Measurements from ENCODE around the gene CD81. TPM values are rescaled to one million over a fixed set of nuclear protein-coding genes. Genes with fewer than 3 reads are reported as not detected.

The CD81 gene
- total RNA-seq, 2 donors from 2014 or later = 306 to 322 TPM

DNA sequence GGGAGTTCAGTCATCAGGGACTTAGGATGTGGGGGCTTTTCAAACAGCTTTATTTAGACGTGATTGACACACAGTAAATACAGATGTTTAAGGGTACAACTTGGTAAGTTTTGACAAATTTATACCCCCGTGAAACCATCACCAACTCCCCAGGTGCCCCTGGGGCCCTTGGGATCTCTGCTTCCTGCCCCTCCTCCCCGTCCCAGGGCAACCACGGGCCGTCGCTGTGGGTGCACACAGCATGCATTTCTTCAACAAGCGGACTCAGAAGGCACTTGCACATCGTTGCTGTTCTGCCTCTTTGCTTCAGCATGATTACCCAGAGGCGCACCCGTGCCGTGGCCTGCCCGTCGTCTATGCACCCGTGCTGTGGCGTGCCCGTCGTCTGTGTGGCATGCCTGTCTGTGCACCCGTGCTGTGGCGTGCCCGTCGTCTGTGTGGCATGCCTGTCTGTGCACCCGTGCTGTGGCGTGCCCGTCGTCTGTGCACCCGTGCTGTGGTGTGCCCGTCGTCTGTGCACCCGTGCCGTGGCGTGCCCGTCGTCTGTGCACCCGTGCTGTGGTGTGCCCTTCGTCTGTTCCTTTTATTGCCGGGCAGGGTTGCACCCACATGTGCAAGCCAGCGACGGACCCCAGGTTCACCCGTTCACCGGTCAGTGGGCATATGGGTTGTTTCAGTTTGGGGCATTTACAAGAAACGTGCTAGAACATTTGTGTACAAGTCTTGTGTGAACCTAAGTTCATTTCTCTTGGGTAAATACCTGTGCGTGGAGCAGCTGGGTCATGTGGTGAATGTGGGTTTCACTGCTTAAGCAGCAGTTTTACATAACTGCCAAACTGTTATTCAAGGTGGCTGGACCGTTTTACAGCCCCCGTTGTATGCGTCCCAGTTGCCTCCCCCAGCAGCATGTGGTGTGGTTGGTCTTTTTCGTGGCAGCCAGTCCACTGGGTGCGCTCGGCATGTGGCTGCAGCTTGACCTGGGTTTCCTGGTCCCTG is 8.3 kb downstream of the CD81 start:
- H3K4me1 Mint-ChIP-seq (ENCODE audit: low read depth in 2 of 2) = peaks cover 42 to 59% of the 10 kb centered on the region in 2 donors
- ATAC-seq (no peak), DNase-seq (ENCODE audit: low spot score) (no peak)
- peak overlapping the region; percentile 21 to 53 for H3K27ac Mint-ChIP-seq
- no peaks in the 10 kb centered on the region for H3K9me3 Mint-ChIP-seq
- H3K36me3 Mint-ChIP-seq = no peaks in the 10 kb centered on the region
- H3K4me3 Mint-ChIP-seq = peak overlapping the region; percentile 80
- no peaks in the 10 kb centered on the region for H3K27me3 Mint-ChIP-seq

DNA sequence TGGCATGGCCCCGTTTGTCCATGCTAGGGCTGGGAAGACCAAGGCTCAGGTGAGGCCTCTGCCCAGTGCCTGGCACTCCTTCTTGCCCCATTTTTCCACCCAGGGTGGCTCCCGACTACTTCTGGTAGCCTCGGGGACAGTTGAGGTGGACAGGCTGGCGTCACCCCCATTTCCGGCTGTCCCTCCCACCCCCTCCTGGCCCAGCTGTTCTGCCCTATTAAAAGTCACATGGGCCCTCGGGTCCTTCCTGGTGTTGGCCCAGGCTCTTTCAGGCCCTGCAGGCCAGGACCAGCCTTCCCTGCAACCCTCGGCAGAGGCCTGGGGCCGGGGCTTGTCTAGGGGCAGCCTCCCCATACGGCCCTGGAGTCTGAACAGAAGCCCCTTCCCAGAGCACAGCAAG is 9.5 kb downstream of the CD81 start:
- Mint-ChIP-seq H3K27me3 (no peaks in the 10 kb centered on the region), H3K27ac (peak overlapping the region in 1 of 2 donors; percentile 39), H3K4me3 (peak overlapping the region; percentile 38), H3K4me1 (ENCODE audit: low read depth in 2 of 2) (peaks cover 32 to 51% of the 10 kb centered on the region in 2 donors), H3K36me3 (no peaks in the 10 kb centered on the region), H3K9me3 (no peaks in the 10 kb centered on the region)
- ATAC-seq (no peak), DNase-seq (ENCODE audit: low spot score) (no peak)

DNA sequence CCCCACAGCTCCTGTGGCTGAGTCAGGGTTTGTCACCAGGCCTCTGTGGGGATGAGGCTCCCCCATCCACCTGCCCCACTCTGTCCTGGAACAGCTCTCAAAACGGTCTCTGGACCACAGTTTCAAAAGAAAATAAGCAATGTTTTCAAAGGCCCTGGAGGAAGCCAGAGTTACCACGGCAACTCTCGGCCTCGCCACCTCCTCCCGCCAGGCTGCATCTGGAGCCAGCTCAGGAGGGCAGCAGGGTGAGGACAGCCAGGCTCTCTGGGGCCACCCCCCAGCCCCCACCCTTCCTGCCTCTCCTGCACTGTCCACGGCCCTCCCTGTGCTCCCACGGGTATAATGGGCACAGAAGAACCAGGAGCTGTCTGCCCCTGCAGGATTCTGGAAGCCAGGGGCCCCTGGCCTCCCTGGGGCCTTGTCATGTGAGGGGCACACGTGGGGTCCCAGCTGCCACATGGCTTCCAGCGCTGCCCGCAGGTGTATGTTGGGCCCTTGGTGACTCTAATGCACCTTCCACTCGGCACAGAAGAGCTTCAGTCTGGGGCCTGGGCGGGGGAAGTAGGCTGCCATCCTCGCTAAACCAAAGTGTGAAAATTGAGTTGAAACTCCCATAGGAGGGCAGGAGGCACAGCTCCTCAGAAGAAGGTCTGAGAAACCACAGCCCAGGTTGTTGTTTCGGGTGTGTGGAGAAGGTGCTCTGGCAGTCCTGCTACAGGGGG is 10.3 kb downstream of the CD81 start:
- Mint-ChIP-seq H3K27me3 (no peaks in the 10 kb centered on the region), H3K36me3 (no peaks in the 10 kb centered on the region), H3K4me1 (ENCODE audit: low read depth in 2 of 2) (peaks cover 32 to 48% of the 10 kb centered on the region in 2 donors), H3K9me3 (no peaks in the 10 kb centered on the region), H3K27ac (peak overlapping the region in 1 of 2 donors; percentile 39), H3K4me3 (peak overlapping the region; percentile 47)
- DNase-seq (ENCODE audit: low spot score) (no peak), ATAC-seq (peak; percentile 68 to 71)

DNA sequence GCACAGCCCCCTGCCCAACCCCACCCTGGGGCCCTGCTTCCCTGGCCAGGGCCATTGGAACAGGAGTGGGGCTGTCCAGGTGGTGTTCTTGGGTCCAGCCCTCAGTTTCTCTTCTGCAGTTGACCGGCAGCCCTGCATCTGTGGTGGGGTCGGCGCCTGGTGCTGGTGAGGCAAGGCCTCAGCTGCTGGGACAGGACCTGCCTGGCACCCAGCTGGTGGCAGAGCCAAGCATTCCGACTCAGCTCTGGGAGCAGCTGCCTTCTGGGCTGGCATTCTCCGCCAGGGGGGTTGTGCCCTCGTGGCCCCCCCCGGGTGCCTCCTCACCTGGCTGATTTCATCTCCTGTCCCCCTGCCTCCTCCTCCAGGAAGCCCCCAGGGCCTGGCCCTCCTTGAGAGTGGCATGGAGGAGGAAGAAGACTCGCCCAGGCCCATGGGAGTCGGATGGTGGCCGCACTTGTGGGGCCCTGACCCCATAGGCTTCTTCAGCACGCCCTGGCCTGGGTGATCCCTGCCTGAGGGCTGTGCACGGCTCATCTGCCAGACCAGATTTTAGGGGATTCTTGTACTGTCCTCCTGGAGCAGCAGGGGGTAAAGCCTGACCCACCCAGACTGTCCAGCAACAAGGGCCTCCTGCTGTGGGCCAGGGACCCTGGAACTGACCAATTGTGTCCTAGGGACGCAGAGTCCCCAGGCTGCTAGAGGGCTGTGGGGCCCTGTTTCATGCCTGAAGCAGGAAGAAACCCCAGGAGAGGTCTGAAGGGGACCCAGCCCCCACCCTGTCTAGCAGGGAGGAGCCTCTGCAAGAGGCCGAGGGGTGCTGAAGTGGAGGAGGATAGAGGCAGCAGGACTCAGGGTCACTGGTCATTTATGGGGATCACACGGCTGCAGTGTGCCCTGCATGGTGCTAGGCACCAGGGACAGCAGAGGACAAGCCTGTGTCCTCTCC is 11.6 kb downstream of the CD81 start:
- Mint-ChIP-seq H3K4me1 (ENCODE audit: low read depth in 2 of 2) (peaks cover 28 to 43% of the 10 kb centered on the region in 2 donors), H3K27me3 (no peaks in the 10 kb centered on the region), H3K27ac (peak overlapping the region in 1 of 2 donors; percentile 55), H3K36me3 (no peaks in the 10 kb centered on the region), H3K9me3 (no peaks in the 10 kb centered on the region), H3K4me3 (peak overlapping the region; percentile 30)
- ATAC-seq (no peak), DNase-seq (ENCODE audit: low spot score) (no peak)

DNA sequence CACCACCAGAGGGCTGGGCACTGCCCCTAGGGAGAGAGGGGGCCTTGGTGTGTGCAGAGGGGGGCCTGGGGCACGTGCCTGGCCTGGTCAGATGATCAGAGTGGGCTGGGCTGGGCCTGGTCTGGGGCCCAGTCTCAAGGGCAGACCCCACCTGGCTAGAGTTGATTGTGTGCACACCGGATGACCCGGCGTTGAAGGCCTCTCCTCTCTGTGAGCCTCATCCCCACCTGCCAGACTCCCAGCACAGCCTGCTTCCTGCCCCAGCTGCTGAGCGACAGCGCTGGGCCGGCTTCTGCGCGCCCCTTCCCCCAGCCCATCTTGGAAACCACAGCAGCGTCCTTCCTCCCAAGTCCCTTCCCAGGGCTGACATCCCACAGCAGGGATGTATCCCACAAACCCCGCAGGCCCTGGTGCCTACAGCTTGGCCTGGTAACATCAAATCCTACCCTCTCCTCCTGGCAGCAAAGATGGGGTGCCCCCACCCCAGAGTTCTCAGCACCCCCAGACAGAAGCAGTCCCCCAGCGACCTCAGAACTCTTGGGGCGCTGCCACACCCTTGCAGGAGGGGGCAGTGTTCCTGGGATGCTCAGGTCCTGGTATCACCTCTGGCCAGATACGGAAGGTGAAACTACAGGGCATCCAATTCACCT is 12.4 kb downstream of the CD81 start:
- ATAC-seq (no peak), DNase-seq (ENCODE audit: low spot score) (no peak)
- H3K27ac Mint-ChIP-seq = peak overlapping the region; percentile 55 to 78
- H3K4me3 Mint-ChIP-seq = peak overlapping the region; percentile 30
- H3K4me1 Mint-ChIP-seq (ENCODE audit: low read depth in 2 of 2) = peaks cover 22 to 39% of the 10 kb centered on the region in 2 donors
- H3K27me3 Mint-ChIP-seq = no peaks in the 10 kb centered on the region
- H3K9me3 Mint-ChIP-seq = no peaks in the 10 kb centered on the region
- no peaks in the 10 kb centered on the region for H3K36me3 Mint-ChIP-seq

DNA sequence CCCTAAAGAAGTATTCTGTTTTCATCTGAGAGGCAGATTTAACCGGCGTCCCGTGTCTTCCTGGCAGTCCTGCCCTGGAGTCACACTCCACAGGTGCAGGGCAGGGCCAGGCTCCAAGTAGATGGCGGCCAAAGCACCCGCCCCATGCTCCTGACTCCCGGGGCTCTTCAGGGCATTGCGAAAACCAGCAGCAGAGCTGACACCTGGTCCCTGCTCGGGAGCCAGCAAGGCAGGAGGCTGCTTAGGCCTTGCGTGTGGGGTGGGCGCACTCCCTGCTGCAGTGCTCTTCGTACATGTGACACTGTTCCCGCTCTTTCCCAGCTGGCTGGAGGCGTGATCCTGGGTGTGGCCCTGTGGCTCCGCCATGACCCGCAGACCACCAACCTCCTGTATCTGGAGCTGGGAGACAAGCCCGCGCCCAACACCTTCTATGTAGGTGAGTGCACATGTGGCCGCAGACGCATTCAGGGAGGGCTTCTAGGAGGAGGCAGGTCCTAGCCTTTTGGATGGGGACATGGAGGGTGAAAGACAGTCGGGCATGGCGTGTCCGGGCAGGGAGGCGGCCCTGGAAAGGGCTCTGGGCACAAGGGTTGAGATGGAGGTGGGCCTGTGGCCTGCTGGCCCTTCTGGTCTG is 13.1 kb downstream of the CD81 start:
- H3K27me3 Mint-ChIP-seq = no peaks in the 10 kb centered on the region
- no peaks in the 10 kb centered on the region for H3K9me3 Mint-ChIP-seq
- H3K4me3 Mint-ChIP-seq = peak overlapping the region; percentile 30
- H3K4me1 Mint-ChIP-seq (ENCODE audit: low read depth in 2 of 2) = peaks cover 20 to 37% of the 10 kb centered on the region in 2 donors
- peak overlapping the region; percentile 55 to 78 for H3K27ac Mint-ChIP-seq
- ATAC-seq = no peak
- no peaks in the 10 kb centered on the region for H3K36me3 Mint-ChIP-seq
- DNase-seq (ENCODE audit: low spot score) = no peak

DNA sequence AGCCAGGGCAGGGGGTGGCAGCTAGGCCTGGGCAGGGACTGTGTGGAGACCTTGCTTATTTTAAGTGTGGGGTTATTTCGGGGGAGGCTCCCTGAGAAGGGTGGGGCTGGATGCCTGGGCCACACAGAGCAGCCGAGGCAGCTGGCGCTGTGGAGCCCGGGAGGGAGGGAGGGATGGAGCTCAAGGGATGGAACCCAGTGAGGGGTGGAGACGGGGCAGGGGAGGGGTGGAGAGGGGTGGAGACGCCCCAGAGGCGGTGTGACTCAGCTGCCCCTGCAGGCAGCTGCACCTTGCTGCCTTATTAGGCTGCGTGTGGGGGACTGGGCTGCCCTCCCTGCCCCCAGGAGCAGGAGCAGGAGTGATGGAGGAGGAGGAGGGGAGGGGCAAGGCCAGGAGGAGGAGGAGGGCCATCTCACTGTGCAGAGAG is 13.6 kb downstream of the CD81 start:
- no peaks in the 10 kb centered on the region for H3K36me3 Mint-ChIP-seq
- peaks cover 14 to 32% of the 10 kb centered on the region in 2 donors for H3K4me1 Mint-ChIP-seq (ENCODE audit: low read depth in 2 of 2)
- no peak for DNase-seq (ENCODE audit: low spot score)
- ATAC-seq = no peak
- no peaks in the 10 kb centered on the region for H3K9me3 Mint-ChIP-seq
- H3K27ac Mint-ChIP-seq = peak overlapping the region; percentile 51 to 55
- no peaks in the 10 kb centered on the region for H3K27me3 Mint-ChIP-seq
- H3K4me3 Mint-ChIP-seq = no peak overlapping the region

DNA sequence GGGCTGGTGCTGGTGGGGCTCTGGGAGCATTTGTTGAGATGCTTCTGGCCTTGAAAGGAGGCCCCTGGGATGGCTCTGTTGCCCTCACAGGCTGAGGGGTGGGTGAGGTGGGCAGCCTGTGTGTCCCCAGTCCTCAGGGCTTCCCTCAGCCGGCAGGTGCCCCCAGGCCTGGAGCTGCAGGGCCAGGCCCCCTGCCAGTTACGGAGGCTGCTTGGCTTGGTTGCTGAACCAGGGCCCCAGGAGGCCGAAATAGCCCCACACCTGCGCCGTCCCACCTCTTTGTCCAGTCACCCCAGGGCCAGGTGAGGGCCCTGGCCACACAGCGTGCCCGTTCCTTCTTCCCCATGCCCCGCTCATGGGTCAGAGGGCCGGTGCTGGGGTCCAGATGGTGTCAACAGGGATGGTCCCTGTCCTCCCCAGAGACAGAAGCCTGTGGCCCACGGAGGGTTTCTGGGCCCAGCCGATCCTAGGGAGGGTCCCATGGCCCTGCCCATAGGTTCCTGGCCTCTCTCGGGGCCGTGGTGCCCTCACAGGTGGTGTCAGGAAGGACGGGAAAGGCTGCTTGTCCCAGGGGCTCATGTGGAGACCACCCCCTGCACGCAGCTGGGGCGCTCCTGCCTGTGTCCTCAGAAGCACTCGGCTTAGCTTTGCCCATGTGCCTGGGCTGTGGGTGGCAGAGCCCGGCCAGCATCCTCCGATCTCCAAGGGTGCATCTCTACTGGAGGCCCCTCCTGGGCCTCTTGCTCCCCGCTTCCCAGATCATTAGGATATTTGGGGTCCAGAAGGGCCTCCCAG is 14.3 kb downstream of the CD81 start:
- peaks cover 9 to 27% of the 10 kb centered on the region in 2 donors for H3K4me1 Mint-ChIP-seq (ENCODE audit: low read depth in 2 of 2)
- no peak for ATAC-seq
- no peaks in the 10 kb centered on the region for H3K27me3 Mint-ChIP-seq
- H3K4me3 Mint-ChIP-seq = no peak overlapping the region
- H3K36me3 Mint-ChIP-seq = no peaks in the 10 kb centered on the region
- DNase-seq (ENCODE audit: low spot score) = no peak
- no peaks in the 10 kb centered on the region for H3K9me3 Mint-ChIP-seq
- H3K27ac Mint-ChIP-seq = no peak overlapping the region

DNA sequence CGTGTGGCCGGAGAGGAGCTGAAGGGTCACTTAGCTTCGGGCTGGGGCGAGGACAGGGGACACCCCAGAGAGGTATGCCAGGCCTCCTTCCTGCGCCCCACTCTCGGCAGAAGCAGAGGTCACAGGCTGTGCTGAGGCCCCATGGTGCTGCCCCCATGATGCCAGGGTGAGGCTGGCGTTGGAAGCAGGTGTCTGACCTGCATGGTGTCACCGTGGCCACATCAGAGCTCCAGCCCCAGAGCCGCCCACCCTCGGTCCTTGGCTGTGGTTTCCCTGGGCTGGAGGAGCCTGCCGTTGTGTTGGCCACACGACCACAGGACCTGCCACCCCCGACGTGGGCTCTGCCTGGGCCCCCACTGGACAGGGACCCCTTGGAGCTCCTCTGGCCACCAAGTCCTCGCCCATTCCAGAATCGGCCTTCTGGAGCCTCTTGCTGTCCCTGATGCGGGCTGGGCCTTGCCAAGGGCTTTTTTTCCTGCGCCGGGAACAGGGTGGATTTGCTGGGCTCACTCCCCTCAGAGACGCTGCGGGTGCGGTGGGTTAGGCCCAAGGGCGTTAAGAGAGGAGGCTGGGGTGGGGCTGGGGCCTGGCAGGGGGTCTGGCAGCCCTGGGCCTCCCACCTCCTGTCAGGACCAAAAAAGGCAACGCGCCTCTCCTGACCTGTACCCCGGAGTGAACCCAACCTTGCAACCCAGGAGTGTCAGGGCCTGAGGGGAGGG is 15.3 kb downstream of the CD81 start:
- H3K36me3 Mint-ChIP-seq = peaks cover 5% of the 10 kb centered on the region
- no peak overlapping the region for H3K4me3 Mint-ChIP-seq
- H3K27me3 Mint-ChIP-seq = no peaks in the 10 kb centered on the region
- no peak overlapping the region for H3K27ac Mint-ChIP-seq
- H3K4me1 Mint-ChIP-seq (ENCODE audit: low read depth in 2 of 2) = peaks cover 4 to 25% of the 10 kb centered on the region in 2 donors
- ATAC-seq (no peak), DNase-seq (ENCODE audit: low spot score) (no peak)
- no peaks in the 10 kb centered on the region for H3K9me3 Mint-ChIP-seq

DNA sequence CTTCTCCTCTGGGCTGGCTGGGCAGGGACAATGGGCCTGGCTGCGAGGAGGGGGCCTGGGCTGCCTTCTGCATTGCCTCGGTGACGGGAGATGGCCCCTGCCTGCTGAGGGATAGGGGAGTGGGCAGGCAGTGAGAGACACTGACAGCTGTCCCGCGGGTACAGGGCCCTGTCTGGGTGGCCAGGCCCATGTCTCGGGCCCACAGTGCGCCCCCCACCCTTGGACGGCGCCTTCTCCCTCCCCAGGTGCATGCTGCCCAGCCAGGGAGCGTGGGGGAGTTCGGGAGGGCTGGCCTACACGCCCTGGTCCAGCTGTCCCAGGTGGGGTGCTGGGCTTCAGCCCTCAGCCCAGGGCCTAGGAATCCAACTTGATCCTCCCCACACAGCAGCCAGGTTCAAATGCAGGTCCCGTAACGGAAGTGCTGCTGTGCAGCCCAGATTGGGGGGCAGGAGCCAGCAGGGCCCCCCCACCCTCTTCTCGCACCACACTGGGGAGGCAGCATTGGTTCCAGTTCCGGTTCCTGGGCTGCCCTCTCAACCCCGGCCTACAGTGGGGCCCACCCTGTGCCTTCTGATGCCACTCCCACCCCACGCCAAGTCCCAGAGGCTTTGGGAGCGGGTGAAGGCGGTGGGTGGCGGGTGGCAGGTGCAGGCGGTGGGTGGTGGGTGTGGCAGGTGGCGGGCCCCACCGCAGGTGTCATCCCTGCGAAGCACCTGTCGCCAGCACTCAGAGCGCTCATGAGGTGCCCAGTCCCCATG is 16.2 kb downstream of the CD81 start:
- H3K9me3 Mint-ChIP-seq = no peaks in the 10 kb centered on the region
- H3K27me3 Mint-ChIP-seq = no peaks in the 10 kb centered on the region
- H3K4me1 Mint-ChIP-seq (ENCODE audit: low read depth in 2 of 2) = peaks cover 0 to 23% of the 10 kb centered on the region in 2 donors
- ATAC-seq (peak in 1 of 2 donors; percentile 1), DNase-seq (ENCODE audit: low spot score) (no peak)
- no peak overlapping the region for H3K4me3 Mint-ChIP-seq
- no peak overlapping the region for H3K27ac Mint-ChIP-seq
- H3K36me3 Mint-ChIP-seq = peaks cover 5% of the 10 kb centered on the region

Data from natural killer cell treated with Interleukin-12 subunit alpha and Interleukin-12 subunit beta and Interleukin-15 and Interleukin-18, amount 100 ng/mL, for 72 hours (primary cell).